Measurements from ENCODE around the gene CYB5R2. TPM values are rescaled to one million over a fixed set of nuclear protein-coding genes. Genes with fewer than 3 reads are reported as not detected.

CYB5R2 gene
- total and polyA plus RNA-seq, 2 experiments from 2014 or later, result 40.9 to 56.2 TPM

DNA sequence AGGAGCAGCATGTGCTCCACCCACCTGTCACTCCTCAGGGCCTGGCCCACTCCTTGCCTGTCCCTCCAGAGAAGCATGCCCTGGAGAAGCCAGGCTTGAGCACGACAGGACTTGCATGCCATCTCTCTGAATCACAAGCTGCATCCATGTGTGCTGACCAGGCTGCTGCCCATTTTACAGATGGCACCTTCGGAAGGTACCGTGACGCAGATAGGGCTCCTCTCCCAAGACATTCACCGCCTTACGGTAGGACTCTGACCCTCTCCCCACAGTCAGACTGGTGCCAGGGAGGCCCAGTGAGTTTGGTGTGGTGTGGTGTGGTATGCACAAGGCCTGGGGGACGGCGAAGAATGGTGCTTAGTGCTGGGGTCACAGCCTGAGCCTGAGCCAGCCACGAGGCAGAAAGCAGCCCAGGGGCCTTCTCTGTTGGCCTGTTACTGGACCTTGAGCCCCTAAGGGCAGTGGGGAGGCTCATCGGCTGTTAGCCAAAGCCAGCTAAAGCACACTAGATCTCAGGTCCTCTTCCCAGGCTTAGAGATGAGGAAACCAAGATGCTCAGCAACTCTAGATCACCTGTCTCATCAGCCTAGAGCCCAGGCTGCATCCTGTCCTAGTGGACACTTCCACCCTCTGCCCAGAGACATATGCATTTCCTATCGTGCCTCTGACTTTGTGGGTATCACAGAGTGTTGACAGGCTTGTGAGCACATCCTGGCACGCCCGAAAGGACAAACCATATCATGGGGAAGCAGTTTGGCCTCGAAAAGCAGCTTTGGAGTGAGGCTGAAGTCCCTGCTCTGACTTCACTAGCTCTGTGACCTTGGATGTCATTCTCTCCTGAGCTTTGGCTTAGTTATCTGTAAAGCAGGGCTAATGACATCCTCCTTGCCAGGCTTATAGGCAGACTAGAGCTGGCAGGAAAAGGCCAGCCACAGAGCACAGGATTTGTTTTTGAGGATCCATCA, 17.8 kb downstream of the CYB5R2 start:
- Mint-ChIP-seq H3K27me3 (ENCODE audit: insufficient read depth, low read depth, poor library complexity) (peaks cover 7% of the 10 kb centered on the region), H3K9me3 (no peaks in the 10 kb centered on the region), H3K4me1 (peaks cover 5% of the 10 kb centered on the region), H3K36me3 (ENCODE audit: low read depth) (peaks cover 16% of the 10 kb centered on the region), H3K4me3 (no peak overlapping the region), H3K27ac (no peak overlapping the region)
- Histone ChIP-seq H3F3A (replicated peaks; ENCODE audit: low read depth) (0 out of 2 replicates have a peak, but pooled peaks cover 2% of the 10 kb centered on the region), H3K9me2 (ENCODE audit: insufficient read depth) (no peaks in the 10 kb centered on the region), H4K20me1 (replicated peaks; ENCODE audit: insufficient read depth) (no peaks in the 10 kb centered on the region), H3K4me2 (no peak overlapping the region), H3K4me3 (no peak overlapping the region), H3K79me2 (replicated peaks; ENCODE audit: insufficient read depth) (no peaks in the 10 kb centered on the region), H2AFZ (no peak overlapping the region), H3K4me1 (ENCODE audit: insufficient read depth) (no peaks in the 10 kb centered on the region), H3K36me3 (ENCODE audit: insufficient read depth) (no peaks in the 10 kb centered on the region), H3K27ac (ENCODE audit: low read depth) (no peak overlapping the region), H3K27me3 (ENCODE audit: insufficient read depth) (no peaks in the 10 kb centered on the region)
- ATAC-seq (no peak), DNase-seq (ENCODE audit: low spot score) (no peak)
- TF ChIP-seq EZH2 (IDR thresholded peaks at IDR 0.05; ENCODE audit: low read depth, unreplicated experiment) (no peak), ZNF114 (CRISPR knock-in tag; IDR thresholded peaks at IDR 0.05) (no peak), CTCF (conservative IDR thresholded peaks at IDR 0.05; ENCODE audit: low read depth in 2 of 2) (no peak), CREB1 (CRISPR knock-in tag; IDR thresholded peaks at IDR 0.05; ENCODE audit: low read depth) (no peak), JUNB (IDR thresholded peaks at IDR 0.05; ENCODE audit: unreplicated experiment) (no peak), ZNF331 (CRISPR knock-in tag; IDR thresholded peaks at IDR 0.05; ENCODE audit: low read depth) (no peak), STAT1 (IDR thresholded peaks at IDR 0.05; ENCODE audit: unreplicated experiment) (no peak), EZH2phosphoT487 (IDR thresholded peaks at IDR 0.05; ENCODE audit: unreplicated experiment) (no peak), NANOG (IDR thresholded peaks at IDR 0.05; ENCODE audit: borderline replicate concordance) (no peak), ZNF462 (CRISPR knock-in tag; IDR thresholded peaks at IDR 0.05) (no peak), POLR2AphosphoS5 (IDR thresholded peaks at IDR 0.05; ENCODE audit: low read depth) (no peak)
- TF ChIP-seq, protein P1, sequence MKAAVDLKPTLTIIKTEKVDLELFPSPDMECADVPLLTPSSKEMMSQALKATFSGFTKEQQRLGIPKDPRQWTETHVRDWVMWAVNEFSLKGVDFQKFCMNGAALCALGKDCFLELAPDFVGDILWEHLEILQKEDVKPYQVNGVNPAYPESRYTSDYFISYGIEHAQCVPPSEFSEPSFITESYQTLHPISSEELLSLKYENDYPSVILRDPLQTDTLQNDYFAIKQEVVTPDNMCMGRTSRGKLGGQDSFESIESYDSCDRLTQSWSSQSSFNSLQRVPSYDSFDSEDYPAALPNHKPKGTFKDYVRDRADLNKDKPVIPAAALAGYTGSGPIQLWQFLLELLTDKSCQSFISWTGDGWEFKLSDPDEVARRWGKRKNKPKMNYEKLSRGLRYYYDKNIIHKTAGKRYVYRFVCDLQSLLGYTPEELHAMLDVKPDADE (IDR thresholded peaks at IDR 0.05), result no peak
- TF ChIP-seq, protein P2, sequence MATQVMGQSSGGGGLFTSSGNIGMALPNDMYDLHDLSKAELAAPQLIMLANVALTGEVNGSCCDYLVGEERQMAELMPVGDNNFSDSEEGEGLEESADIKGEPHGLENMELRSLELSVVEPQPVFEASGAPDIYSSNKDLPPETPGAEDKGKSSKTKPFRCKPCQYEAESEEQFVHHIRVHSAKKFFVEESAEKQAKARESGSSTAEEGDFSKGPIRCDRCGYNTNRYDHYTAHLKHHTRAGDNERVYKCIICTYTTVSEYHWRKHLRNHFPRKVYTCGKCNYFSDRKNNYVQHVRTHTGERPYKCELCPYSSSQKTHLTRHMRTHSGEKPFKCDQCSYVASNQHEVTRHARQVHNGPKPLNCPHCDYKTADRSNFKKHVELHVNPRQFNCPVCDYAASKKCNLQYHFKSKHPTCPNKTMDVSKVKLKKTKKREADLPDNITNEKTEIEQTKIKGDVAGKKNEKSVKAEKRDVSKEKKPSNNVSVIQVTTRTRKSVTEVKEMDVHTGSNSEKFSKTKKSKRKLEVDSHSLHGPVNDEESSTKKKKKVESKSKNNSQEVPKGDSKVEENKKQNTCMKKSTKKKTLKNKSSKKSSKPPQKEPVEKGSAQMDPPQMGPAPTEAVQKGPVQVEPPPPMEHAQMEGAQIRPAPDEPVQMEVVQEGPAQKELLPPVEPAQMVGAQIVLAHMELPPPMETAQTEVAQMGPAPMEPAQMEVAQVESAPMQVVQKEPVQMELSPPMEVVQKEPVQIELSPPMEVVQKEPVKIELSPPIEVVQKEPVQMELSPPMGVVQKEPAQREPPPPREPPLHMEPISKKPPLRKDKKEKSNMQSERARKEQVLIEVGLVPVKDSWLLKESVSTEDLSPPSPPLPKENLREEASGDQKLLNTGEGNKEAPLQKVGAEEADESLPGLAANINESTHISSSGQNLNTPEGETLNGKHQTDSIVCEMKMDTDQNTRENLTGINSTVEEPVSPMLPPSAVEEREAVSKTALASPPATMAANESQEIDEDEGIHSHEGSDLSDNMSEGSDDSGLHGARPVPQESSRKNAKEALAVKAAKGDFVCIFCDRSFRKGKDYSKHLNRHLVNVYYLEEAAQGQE (IDR thresholded peaks at IDR 0.05; ENCODE audit: unreplicated experiment), result no peak
